Right cardiac atrium (tissue), 5 donors: ENCODE measurements around the gene MAG. TPM values are rescaled to one million over a fixed set of nuclear protein-coding genes. Genes with fewer than 3 reads are reported as not detected.

Source experiments
- ATAC-seq, 2 donors: fragments of 200-7000 bp; cut with Tn5 transposase; one replicate each; pipeline versions ENCODE4 v1.8.0 to v1.9.1; 2020; ENCODE audit warnings: moderate library complexity in 2 of 2, mild to moderate bottlenecking in 1 of 2
- DNase-seq, 3 donors: peaks; one replicate each; pipeline ENCODE4 v3.0.0-alpha.2; 2020
- H3K27ac ChIP-seq: one replicate; pipeline ENCODE4 v1.5.1; 2013; ENCODE audit warnings: mild to moderate bottlenecking, low read length, control low read depth, moderate library complexity
- H3K27me3 ChIP-seq: one replicate; pipeline ENCODE4 v1.6.1; 2013; ENCODE audit not compliant: control insufficient read depth, insufficient read depth
- H3K4me1 ChIP-seq: one replicate; pipeline ENCODE4 v1.6.1; 2013; ENCODE audit warnings: low read length; ENCODE audit not compliant: control insufficient read depth, insufficient read depth
- H3K4me3 ChIP-seq: one replicate; pipeline ENCODE4 v1.5.1; 2013; ENCODE audit warnings: low read length, control low read depth
- H3K9me3 ChIP-seq: one replicate; pipeline ENCODE4 v1.6.1; 2013; ENCODE audit warnings: low read length; ENCODE audit not compliant: control insufficient read depth
- WGBS: extraction: QIAGEN DNeasy Blood & Tissue Kit; methylation state at CpG from one replicate; pipeline ENCODE4 v1.1.7; 2013; 5-methylcytosine and 5-hydroxymethylcytosine counted together
- intact Hi-C, 4 donors: fragments of 100-400 bp; cut with DNase I; formaldehyde crosslinking; loops; one replicate each; pipeline versions ENCODE4 v1.11.0 to v1.14.0; 2022 to 2023
- long read RNA-seq, 4 donors: library from polyadenylated mRNA; unstranded; transcript quantifications; one replicate each; pipeline ENCODE4 v2.0.0, GENCODE V29; 2020 to 2021
- polyA plus RNA-seq: library from polyadenylated mRNA; stranded (reverse); fragments of 200-250 nt; gene quantifications from one replicate; pipeline ENCODE4 v1.2.3, GENCODE V29; 2013
- total RNA-seq, 4 donors: library from RNA; stranded (reverse); fragmentation: NEBNext Ultra II Directional; extraction: Animal tissue kit (Norgen Biotek cat#: 25700); gene quantifications; one replicate each; pipeline ENCODE4 v1.2.1, GENCODE V29; 2021
- donor health status: healthy with polysubstance abuse.
- donor health status: DM: no; HTN: yes; CAD: no.
- donor health status: DM: no; HTN: no; CAD: no.
- donor health status: DM: no; HTN: yes; CAD: no; lungs with severe emphysema.
- donor health status: DM: yes; HTN: yes; CAD: no.

The MAG gene
- total RNA-seq = not detected
- 1.3 TPM for polyA plus RNA-seq
- long read RNA-seq, donor 1 = 0 reads
- long read RNA-seq, donor 2 = 0 reads
- long read RNA-seq, donor 3 = 0 reads
- long read RNA-seq, donor 4 = 0 reads

GRCh38 chr19:35291916-35292315 lies at the start of gene MAG:
TSS of gene MAG (plus strand) at chr19:35292161. CDS start at chr19:35295409, 3,248 bp downstream.
- no peak for ATAC-seq
- intact Hi-C loops = no loop called here
- Histone ChIP-seq H3K4me1 (no peaks in the 10 kb centered on the region), H3K27ac (no peak within 1 kb of the TSS), H3K4me3 (no peak within 1 kb of the TSS), H3K9me3 (no peaks in the 10 kb centered on the region), H3K27me3 (no peaks in the 10 kb centered on the region)
- no peak for DNase-seq
- 78% methylated on average over 12 of the region's 12 CpGs for WGBS

GRCh38 chr19:35246466-35247092 lies 45.4 kb upstream of the MAG start:
- ATAC-seq = no peak
- DNase-seq = no peak
- Histone ChIP-seq H3K27ac (no peak overlapping the region), H3K9me3 (no peaks in the 10 kb centered on the region), H3K4me1 (no peaks in the 10 kb centered on the region), H3K27me3 (no peaks in the 10 kb centered on the region), H3K4me3 (no peak overlapping the region)
- intact Hi-C loops = no loop called here
- WGBS = 58% methylated on average over 4 of the region's 4 CpGs

- peak overlapping the region; percentile 21 for H3K27ac ChIP-seq
- H3K9me3 ChIP-seq = no peaks in the 10 kb centered on the region
- WGBS = 3% methylated on average over 42 of the region's 42 CpGs
- DNase-seq (peak in 2 of 3 donors; percentile 53 to 78), ATAC-seq (peak; percentile 83 to 89)
- peak overlapping the region; percentile 18 for H3K4me3 ChIP-seq
- intact Hi-C loops = no loop called here
- no peaks in the 10 kb centered on the region for H3K27me3 ChIP-seq
- H3K4me1 ChIP-seq = no peaks in the 10 kb centered on the region
These were observed 44.2 kb upstream of the MAG start for GRCh38 chr19:35247526-35248309.

GRCh38 chr19:35248310-35249145 lies 43.4 kb upstream of the MAG start, which contains the start of gene LSR:
TSS of gene LSR (plus strand) at chr19:35249002. CDS start at chr19:35249023, 21 bp downstream.
- H3K27ac ChIP-seq = peak within 1 kb of the TSS; percentile 18
- under 1% methylated on average over 69 of the region's 69 CpGs for WGBS

GRCh38 chr19:35249146-35249847 lies 42.7 kb upstream of the MAG start:
- 6% methylated on average over 39 of the region's 39 CpGs for WGBS
- DNase-seq = peak in 1 of 3 donors; percentile 38
- Histone ChIP-seq H3K27ac (no peak overlapping the region), H3K4me1 (no peaks in the 10 kb centered on the region), H3K27me3 (no peaks in the 10 kb centered on the region), H3K4me3 (peak overlapping the region; percentile 18), H3K9me3 (no peaks in the 10 kb centered on the region)
- peak in 1 of 2 donors; percentile 15 for ATAC-seq
- intact Hi-C loops = no loop called here

More at GRCh38 chr19:35248310-35249145, 43.4 kb upstream of the MAG start, which contains the start of gene LSR:
- Histone ChIP-seq H3K4me1 (no peaks in the 10 kb centered on the region), H3K4me3 (peak within 1 kb of the TSS; percentile 18), H3K27me3 (no peaks in the 10 kb centered on the region), H3K9me3 (no peaks in the 10 kb centered on the region)
- DNase-seq = peak; percentile 58 to 76 (median 71)
- intact Hi-C loops = no loop called here
- ATAC-seq = peak; percentile 89 to 91

GRCh38 chr19:35249848-35250711 lies 41.9 kb upstream of the MAG start:
- no peak for ATAC-seq
- Histone ChIP-seq H3K4me1 (peaks cover 2% of the 10 kb centered on the region), H3K4me3 (no peak overlapping the region), H3K27me3 (no peaks in the 10 kb centered on the region), H3K9me3 (no peaks in the 10 kb centered on the region), H3K27ac (no peak overlapping the region)
- intact Hi-C loops = loop anchor here in 1 of 4 donors (10.0 kb wide), 1 partner anchor 95 kb away; the partner anchor contains the start of gene FXYD5
- peak in 1 of 3 donors; percentile 27 for DNase-seq
- WGBS = 89% methylated on average over 34 of the region's 34 CpGs

GRCh38 chr19:35251456-35251855 lies 40.5 kb upstream of the MAG start:
- Histone ChIP-seq H3K9me3 (no peaks in the 10 kb centered on the region), H3K4me1 (peaks cover 3% of the 10 kb centered on the region), H3K4me3 (no peak overlapping the region), H3K27me3 (no peaks in the 10 kb centered on the region), H3K27ac (no peak overlapping the region)
- DNase-seq (no peak), ATAC-seq (no peak)
- 81% methylated on average over 2 of the region's 2 CpGs for WGBS
- intact Hi-C loops = loop anchor here in 1 of 4 donors (10.0 kb wide), 1 partner anchor 97 kb away; the partner anchor contains the start of gene FXYD5

GRCh38 chr19:35253316-35254286 lies 38.4 kb upstream of the MAG start:
- Histone ChIP-seq H3K4me1 (peaks cover 3% of the 10 kb centered on the region), H3K27me3 (no peaks in the 10 kb centered on the region), H3K27ac (no peak overlapping the region), H3K4me3 (no peak overlapping the region), H3K9me3 (no peaks in the 10 kb centered on the region)
- no peak for ATAC-seq
- DNase-seq = peak in 1 of 3 donors; percentile 34
- 84% methylated on average over 9 of the region's 9 CpGs for WGBS
- intact Hi-C loops = loop anchor here in 1 of 4 donors (10.0 kb wide), 1 partner anchor 99 kb away; the partner anchor contains the start of gene FXYD5
